ENCODE results near the gene MREG. TPM values are rescaled to one million over a fixed set of nuclear protein-coding genes. Genes with fewer than 3 reads are reported as not detected.

Gene MREG
- total and polyA plus RNA-seq, 2 experiments from 2014 or later, result 1.3 to 1.6 TPM

- H3K27ac ChIP-seq, result no peak overlapping the region
- no peaks in the 10 kb centered on the region for H3K4me1 ChIP-seq (ENCODE audit: low read depth)
- no peaks in the 10 kb centered on the region for H3K9me3 ChIP-seq (ENCODE audit: low read depth)
- TF ChIP-seq CTCF (IDR thresholded peaks at IDR 0.05; ENCODE audit: low read depth, low read length), result no peak
- H3K36me3 ChIP-seq, result no peaks in the 10 kb centered on the region
- DNase-seq (ENCODE audit: low read depth in 1 of 2, low spot score in 1 of 2), result no peak
- H3K27me3 ChIP-seq, result no peaks in the 10 kb centered on the region
- H3K4me3 ChIP-seq, result no peak overlapping the region
These were observed 71.2 kb downstream of the MREG start for GRCh38 chr2:215942194-215942593.

GRCh38 chr2:215941726-215942125 lies 71.6 kb downstream of the MREG start:
- H3K27ac ChIP-seq, result no peak overlapping the region
- no peaks in the 10 kb centered on the region for H3K4me1 ChIP-seq (ENCODE audit: low read depth)
- no peak for TF ChIP-seq CTCF (IDR thresholded peaks at IDR 0.05; ENCODE audit: low read depth, low read length)
- H3K27me3 ChIP-seq, result no peaks in the 10 kb centered on the region
- no peaks in the 10 kb centered on the region for H3K9me3 ChIP-seq (ENCODE audit: low read depth)
- no peak for DNase-seq (ENCODE audit: low read depth in 1 of 2, low spot score in 1 of 2)
- no peak overlapping the region for H3K4me3 ChIP-seq
- H3K36me3 ChIP-seq, result no peaks in the 10 kb centered on the region

- peak in 1 of 2 donors; percentile 18 for DNase-seq (ENCODE audit: low read depth in 1 of 2, low spot score in 1 of 2)
- H3K36me3 ChIP-seq, result no peaks in the 10 kb centered on the region
- no peak overlapping the region for H3K4me3 ChIP-seq
- H3K27ac ChIP-seq, result no peak overlapping the region
- no peaks in the 10 kb centered on the region for H3K4me1 ChIP-seq (ENCODE audit: low read depth)
- H3K27me3 ChIP-seq, result no peaks in the 10 kb centered on the region
- TF ChIP-seq CTCF (IDR thresholded peaks at IDR 0.05; ENCODE audit: low read depth, low read length), result no peak
- H3K9me3 ChIP-seq (ENCODE audit: low read depth), result no peaks in the 10 kb centered on the region
These were observed 72.6 kb downstream of the MREG start for GRCh38 chr2:215940645-215941184.

- Histone ChIP-seq H3K9me3 (ENCODE audit: low read depth) (no peaks in the 10 kb centered on the region), H3K27me3 (no peaks in the 10 kb centered on the region), H3K4me3 (no peak overlapping the region), H3K36me3 (no peaks in the 10 kb centered on the region), H3K4me1 (ENCODE audit: low read depth) (no peaks in the 10 kb centered on the region), H3K27ac (no peak overlapping the region)
- no peak for DNase-seq (ENCODE audit: low read depth in 1 of 2, low spot score in 1 of 2)
- TF ChIP-seq CTCF (IDR thresholded peaks at IDR 0.05; ENCODE audit: low read depth, low read length), result no peak
These were observed 76.2 kb downstream of the MREG start for GRCh38 chr2:215937190-215937589.

- no peak for TF ChIP-seq CTCF (IDR thresholded peaks at IDR 0.05; ENCODE audit: low read depth, low read length)
- no peaks in the 10 kb centered on the region for H3K9me3 ChIP-seq (ENCODE audit: low read depth)
- peaks cover 6% of the 10 kb centered on the region for H3K4me1 ChIP-seq (ENCODE audit: low read depth)
- H3K4me3 ChIP-seq, result no peak overlapping the region
- H3K27me3 ChIP-seq, result no peaks in the 10 kb centered on the region
- no peak overlapping the region for H3K27ac ChIP-seq
- DNase-seq (ENCODE audit: low read depth in 1 of 2, low spot score in 1 of 2), result no peak
- H3K36me3 ChIP-seq, result no peaks in the 10 kb centered on the region
These were observed 80.2 kb downstream of the MREG start for GRCh38 chr2:215933151-215933550.
